Kidney (tissue), 14 donors: ENCODE data around the gene SLC66A3. TPM values are rescaled to one million over a fixed set of nuclear protein-coding genes. Genes with fewer than 3 reads are reported as not detected.

Experiments
- DNase-seq, 5 donors: peaks; one replicate each; pipeline ENCODE4 v3.0.0-alpha.2; 2013 to 2020
- FAIRE-seq: peaks from 2 replicates; lab custom pipeline; 2012; peaks lifted over from hg19 to GRCh38; lab: Jason Lieb, UNC
- H3K27ac ChIP-seq, 2 donors: one replicate each; pipeline ENCODE4 v1.7.0; 2013; ENCODE audit warnings: low read depth in 2 of 2, low read length in 2 of 2, inconsistent platforms in 1 of 2
- H3K27me3 ChIP-seq: one replicate; pipeline ENCODE4 v1.7.1; 2013; ENCODE audit warnings: low read length, inconsistent platforms; ENCODE audit not compliant: control insufficient read depth, insufficient read depth
- H3K36me3 ChIP-seq, 3 donors: one replicate each; pipeline versions ENCODE4 v1.7.0 to v1.7.1; 2013; ENCODE audit warnings: low read length in 3 of 3, control low read depth in 1 of 3, inconsistent platforms in 1 of 3; ENCODE audit not compliant: insufficient read depth in 3 of 3, control insufficient read depth in 2 of 3
- H3K4me1 ChIP-seq, 3 donors: one replicate each; pipeline versions ENCODE4 v1.7.0 to v1.7.1; 2013; ENCODE audit warnings: low read length in 3 of 3, inconsistent platforms in 1 of 3, low read depth in 1 of 3; ENCODE audit not compliant: control insufficient read depth in 2 of 3, insufficient read depth in 2 of 3
- H3K4me3 ChIP-seq, 3 donors: one replicate each; pipeline versions ENCODE4 v1.7.0 to v1.8.1; 2013; ENCODE audit warnings: low read length in 3 of 3, control low read depth in 1 of 3, inconsistent platforms in 1 of 3
- H3K9ac ChIP-seq, 3 donors: one replicate each; pipeline versions ENCODE4 v1.7.0 to v1.7.1; 2013; ENCODE audit warnings: low read length in 3 of 3, control low read depth in 1 of 3, inconsistent platforms in 1 of 3
- H3K9me3 ChIP-seq, 3 donors: one replicate each; pipeline versions ENCODE4 v1.7.0 to v1.7.1; 2013; ENCODE audit warnings: low read length in 3 of 3, control low read depth in 1 of 3, inconsistent platforms in 1 of 3; ENCODE audit not compliant: control insufficient read depth in 2 of 3, insufficient read depth in 1 of 3
- intact Hi-C: fragments of 100-400 bp; cut with DNase I; formaldehyde crosslinking; loops from one replicate; pipeline ENCODE4 v1.11.1; 2022
- polyA plus RNA-seq: library from polyadenylated mRNA; stranded (reverse); fragments of 350-450 nt; fragmentation: Illumina TruSeq; extraction: RNeasy Lipid Tissue Mini Kit (QIAGEN cat#74804); gene quantifications from one replicate; pipeline ENCODE4 v1.2.3, GENCODE V29; 2014; ENCODE audit warnings: low read depth, low replicate concordance; ENCODE audit not compliant: insufficient read depth
- total RNA-seq: library from RNA; stranded (reverse); fragmentation: NEBNext Ultra II Directional; extraction: Animal tissue kit (Norgen Biotek cat#: 25700); gene quantifications from one replicate; pipeline ENCODE4 v1.2.1, GENCODE V29; 2021
- TF ChIP-seq, protein P1 (sequence below): IDR thresholded peaks from 3 replicates; pipeline ENCODE4 v1.5.1; 2012; ENCODE audit warnings: mild to moderate bottlenecking, moderate library complexity, borderline replicate concordance; ENCODE audit not compliant: insufficient read depth; ENCODE audit errors: extremely low read depth
- donor health status: control.
- donor health status: control.
- donor health status: control.
- donor health status: control.
- donor health status: control.
- donor health status: DM: yes; HTN: yes; CAD: no.
- donor health status: Normal renal cell carcinoma (clear cell type).

SLC66A3 gene
- total and polyA plus RNA-seq, 2 donors from 2014 or later: 28.4 to 33.0 TPM

DNA sequence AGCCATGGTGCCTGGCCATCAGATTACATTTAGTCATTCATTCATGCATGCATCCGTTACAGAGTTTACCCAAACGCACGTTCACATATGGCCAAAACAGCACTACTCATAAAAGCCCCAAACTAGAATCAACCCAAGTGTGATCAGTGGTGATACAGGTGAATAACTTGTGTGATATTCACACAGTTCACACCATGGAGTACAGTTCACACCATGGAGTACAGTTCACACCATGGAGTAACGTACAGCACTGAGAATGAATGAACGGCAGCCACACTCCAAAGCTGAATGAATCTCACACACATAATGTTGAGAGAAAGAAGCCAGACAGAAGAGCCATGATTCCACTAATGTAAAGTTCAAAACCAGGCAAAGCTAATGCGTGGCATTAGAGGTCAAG lies 12.3 kb upstream of the SLC66A3 start:
- H3K27ac ChIP-seq: no peak overlapping the region
- FAIRE-seq: no peak

GRCh38 chr2:11144077-11144737 lies 11.1 kb upstream of the SLC66A3 start:
- peaks cover 0 to 5% (median 0%) of the 10 kb centered on the region in 3 donors for H3K9me3 ChIP-seq
- no peaks in the 10 kb centered on the region for H3K27me3 ChIP-seq
- FAIRE-seq: no peak
- H3K9ac ChIP-seq: no peak overlapping the region
- H3K36me3 ChIP-seq: no peaks in the 10 kb centered on the region
- H3K4me3 ChIP-seq: no peak overlapping the region
- intact Hi-C loops: no loop called here
- no peaks in the 10 kb centered on the region for H3K4me1 ChIP-seq
- DNase-seq: no peak
- TF ChIP-seq, protein P1, sequence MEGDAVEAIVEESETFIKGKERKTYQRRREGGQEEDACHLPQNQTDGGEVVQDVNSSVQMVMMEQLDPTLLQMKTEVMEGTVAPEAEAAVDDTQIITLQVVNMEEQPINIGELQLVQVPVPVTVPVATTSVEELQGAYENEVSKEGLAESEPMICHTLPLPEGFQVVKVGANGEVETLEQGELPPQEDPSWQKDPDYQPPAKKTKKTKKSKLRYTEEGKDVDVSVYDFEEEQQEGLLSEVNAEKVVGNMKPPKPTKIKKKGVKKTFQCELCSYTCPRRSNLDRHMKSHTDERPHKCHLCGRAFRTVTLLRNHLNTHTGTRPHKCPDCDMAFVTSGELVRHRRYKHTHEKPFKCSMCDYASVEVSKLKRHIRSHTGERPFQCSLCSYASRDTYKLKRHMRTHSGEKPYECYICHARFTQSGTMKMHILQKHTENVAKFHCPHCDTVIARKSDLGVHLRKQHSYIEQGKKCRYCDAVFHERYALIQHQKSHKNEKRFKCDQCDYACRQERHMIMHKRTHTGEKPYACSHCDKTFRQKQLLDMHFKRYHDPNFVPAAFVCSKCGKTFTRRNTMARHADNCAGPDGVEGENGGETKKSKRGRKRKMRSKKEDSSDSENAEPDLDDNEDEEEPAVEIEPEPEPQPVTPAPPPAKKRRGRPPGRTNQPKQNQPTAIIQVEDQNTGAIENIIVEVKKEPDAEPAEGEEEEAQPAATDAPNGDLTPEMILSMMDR: no peak
- H3K27ac ChIP-seq: no peak overlapping the region

More for the DNA sequence above, 12.3 kb upstream of the SLC66A3 start:
- TF ChIP-seq, protein P1: no peak
- Histone ChIP-seq H3K4me1 (no peaks in the 10 kb centered on the region), H3K36me3 (no peaks in the 10 kb centered on the region), H3K4me3 (no peak overlapping the region), H3K9ac (no peak overlapping the region), H3K27me3 (no peaks in the 10 kb centered on the region), H3K9me3 (peaks cover 0 to 5% (median 0%) of the 10 kb centered on the region in 3 donors)
- no peak for DNase-seq
- intact Hi-C loops: no loop called here

GRCh38 chr2:11144738-11145079 lies 10.6 kb upstream of the SLC66A3 start:
- no peak overlapping the region for H3K9ac ChIP-seq
- peaks cover 0 to 5% (median 0%) of the 10 kb centered on the region in 3 donors for H3K9me3 ChIP-seq
- no peak overlapping the region for H3K27ac ChIP-seq
- no peak for FAIRE-seq
- no peak for DNase-seq
- H3K4me3 ChIP-seq: no peak overlapping the region
- H3K4me1 ChIP-seq: no peaks in the 10 kb centered on the region
- no peaks in the 10 kb centered on the region for H3K27me3 ChIP-seq
- intact Hi-C loops: no loop called here
- H3K36me3 ChIP-seq: no peaks in the 10 kb centered on the region
- TF ChIP-seq, protein P1: no peak
